ENCODE results near the gene RFTN1. TPM values are rescaled to one million over a fixed set of nuclear protein-coding genes. Genes with fewer than 3 reads are reported as not detected.

Gene RFTN1
- 377 and 379 TPM in 2 replicates for total RNA-seq (2013; cell fraction: nucleolus; rRNA removed)
- total RNA-seq (2014; rRNA removed) (154 and 163 TPM in 2 replicates), total RNA-seq (2014; rRNA removed; fragmentation: Illumina TruSeq; extraction: Trizol) (145 TPM in 2 replicates), total RNA-seq (2021) (166 and 176 TPM in 2 replicates), polyA plus RNA-seq (2011; rRNA removed) (171 and 213 TPM in 2 replicates), polyA plus RNA-seq (2014; fragmentation: Illumina TruSeq; extraction: Trizol) (146 and 170 TPM in 2 replicates), polyA plus RNA-seq (2014; fragmentation: Nextera tagmentation; extraction: Ambion mirVana) (10 to 100 TPM; 20.6 to 38.9 TPM), polyA plus RNA-seq (2014; rRNA removed) (143 and 149 TPM in 2 replicates), polyA plus RNA-seq (2016; fragmentation: Nextera tagmentation; extraction: Ambion mirVana) (10 to 100 TPM; 46.3 to 61.9 TPM), polyA minus RNA-seq (2011; rRNA and poly(A)+ RNA removed) (198 and 256 TPM in 2 replicates), Bru-seq, nascent RNA (percentile 97 among the genes with signal in this experiment), BruChase-seq, experiment 1, labeled RNA remaining after a 6-hour chase (percentile 94 among the genes with signal in this experiment), BruChase-seq, experiment 2, labeled RNA remaining after a 2-hour chase (percentile 92 among the genes with signal in this experiment)
- 68.5 TPM for polyA plus RNA-seq (2011; ENCODE audit: low read depth)
- 284 and 352 TPM in 2 replicates for polyA plus RNA-seq (2011; cell fraction: cytosol; rRNA removed)
- polyA plus RNA-seq (2011; cell fraction: nucleus; rRNA removed) = 306 TPM in 2 replicates
- 90.4 and 119 TPM in 2 replicates for polyA plus RNA-seq (2012)
- polyA minus RNA-seq (2011; cell fraction: cytosol; rRNA and poly(A)+ RNA removed) = 85.5 and 87.8 TPM in 2 replicates
- 129 and 203 TPM in 2 replicates for polyA minus RNA-seq (2011; cell fraction: nucleus; rRNA and poly(A)+ RNA removed)
- long read RNA-seq, experiment 1, transcript RFTN1-201 (10 exons, 2,982 nt) = major isoform, 14 of 37 reads
- long read RNA-seq, experiment 1, partial matches to known transcripts = 3 of 37 reads
- long read RNA-seq, experiment 1, other reads (novel, unspliced or antisense) = 20 of 37 reads
- long read RNA-seq, experiment 2, transcript RFTN1-201 (10 exons, 2,982 nt) = major isoform, 92 of 210 reads
- long read RNA-seq, experiment 2, partial matches to known transcripts = 35 of 210 reads
- long read RNA-seq, experiment 2, other reads (novel, unspliced or antisense) = 81 of 210 reads

GRCh38 chr3:16513141-16514020 is at the start of gene RFTN1:
TSS of gene RFTN1 (minus strand) at chr3:16513699. CDS start at chr3:16493869, 19,830 bp downstream.
- intact Hi-C loops (cut with micrococcal nuclease; ENCODE audit: unreplicated experiment) (loop anchor here (5.0 to 10.0 kb wide), 7 partner anchors 84 to 1231 kb away; partner anchors contain the start of genes ANKRD28 and TBC1D5), in situ Hi-C loops (cut with MboI) (loop anchor here (5.0 to 25.0 kb wide), 3 partner anchors 716 to 1231 kb away; partner anchors contain the start of genes ANKRD28 and TBC1D5)
- Histone ChIP-seq H3K79me2 (ENCODE audit: control insufficient read depth, insufficient read depth, low read length) (peaks cover 82% of the 10 kb centered on the region), H3K4me2 (ENCODE audit: control insufficient read depth, insufficient read depth) (peak within 1 kb of the TSS; percentile 95), H3K9ac (ENCODE audit: control insufficient read depth, insufficient read depth, low read length) (peak within 1 kb of the TSS; percentile 99), H4K20me1 (ENCODE audit: control insufficient read depth, insufficient read depth) (no peaks in the 10 kb centered on the region), H3K9me3 (replicated peaks; ENCODE audit: control insufficient read depth, insufficient read depth, low read length) (peaks cover 3% of the 10 kb centered on the region; the same call in 2 of the 3 replicates), H3K4me1 (ENCODE audit: control insufficient read depth, insufficient read depth, low read length) (peaks cover 34% of the 10 kb centered on the region), H3K4me3 (peak within 1 kb of the TSS; percentile 86), H3K27ac (ENCODE audit: control insufficient read depth, insufficient read depth) (peak within 1 kb of the TSS; percentile 92), H3K36me3 (ENCODE audit: control insufficient read depth in 2 of 2, insufficient read depth in 2 of 2, low read length in 1 of 2) (no peaks in the 10 kb centered on the region), H3K27me3 (replicated peaks in 1 of 2; ENCODE audit: control insufficient read depth in 2 of 2, insufficient read depth in 2 of 2, low read length in 1 of 2) (no peaks in the 10 kb centered on the region), H2AFZ (ENCODE audit: control insufficient read depth, low read depth, low read length) (peak within 1 kb of the TSS; percentile 20)
- POLR2A ChIA-PET = interaction anchor here (1.0 to 8.7 kb wide), 4 partner anchors 8 to 139 kb away, joined by 4 to 66 read pairs (median 22); no protein-coding TSS in a partner anchor
- RAD21 ChIA-PET (ENCODE audit: unreplicated experiment) = interaction anchor here (0.9 to 10.3 kb wide), 13 partner anchors 9 to 223 kb away, joined by 3 to 70 read pairs (median 8); no protein-coding TSS in a partner anchor
- no peak; the same call in 2 of the 3 replicates for ATAC-seq
- CTCF ChIA-PET = interaction anchor here (1.0 to 2.2 kb wide), 5 partner anchors 13 to 246 kb away, joined by 3 to 13 read pairs (median 6); no protein-coding TSS in a partner anchor
- SMC1A ChIA-PET (ENCODE audit: uncharacterized antibody, unreplicated experiment) = interaction anchor here (1.7 to 25.8 kb wide), 11 partner anchors 10 to 222 kb away, joined by 4 to 295 read pairs (median 18); no protein-coding TSS in a partner anchor
- BruUV-seq (replicated peaks) = no TSS peak
- WGBS (ENCODE audit: insufficient coverage, insufficient replicate concordance, low lambda C conversion rate, missing lambda C conversion rate) = under 1% methylated on average over 81 of the region's 92 CpGs
- FAIRE-seq = no peak
- no peak for DNase-seq (ENCODE audit: low read depth, low spot score)
- TF ChIP-seq HDAC2 (IDR thresholded peaks at IDR 0.05) = no peak
- no peak for TF ChIP-seq KAT2A (conservative IDR thresholded peaks at IDR 0.05; ENCODE audit: control insufficient read depth, low read depth, low read length)
- TF ChIP-seq CTCF (IDR thresholded peaks at IDR 0.05 in 2 of 3, conservative IDR thresholded peaks at IDR 0.05 in 1 of 3; ENCODE audit: control insufficient read depth in 2 of 3, extremely low read depth in 1 of 3, insufficient read depth in 1 of 3, low read depth in 3 of 3, low read length in 3 of 3) = 0 out of 6 replicates have a peak, but pooled peaks of 1 of the 3 experiments have one; percentile 7
- TF ChIP-seq RB1 (IDR thresholded peaks at IDR 0.05; ENCODE audit: borderline replicate concordance) = no peak
- TF ChIP-seq ZBED1 (IDR thresholded peaks at IDR 0.05; ENCODE audit: borderline replicate concordance) = no peak
- no peak for TF ChIP-seq NBN (IDR thresholded peaks at IDR 0.05)
- no peak for TF ChIP-seq HSF1 (IDR thresholded peaks at IDR 0.05; ENCODE audit: low read depth, low read length)
- TF ChIP-seq JUND (IDR thresholded peaks at IDR 0.05; ENCODE audit: low read depth, low read length) = 0 out of 2 replicates have a peak, but pooled peaks have one; percentile 5
- no peak; the same call in 1 of the 2 replicates for TF ChIP-seq MAX (IDR thresholded peaks at IDR 0.05; ENCODE audit: low read depth, low read length)
- TF ChIP-seq ZNF622 (IDR thresholded peaks at IDR 0.05) = no peak
